Activated naive CD8-positive, alpha-beta T cell (primary cell): ENCODE measurements around the gene NFKBIE.
A peak's percentile ranks its signal among the peaks of the same experiment; 100 is the strongest.
"Not testable (repeated sequence)": the region's sequence is repeated elsewhere in the genome, so short reads cannot be mapped to it uniquely, and the experiment has no call there.

ENCODE experiments used
- H3K27ac Mint-ChIP-seq: one replicate; pipeline ENCODE4 v1.8.0; 2021; ENCODE audit warnings: mixed read lengths
- H3K27me3 Mint-ChIP-seq: one replicate; pipeline ENCODE4 v1.8.0; 2021; ENCODE audit warnings: mixed read lengths
- H3K36me3 Mint-ChIP-seq: one replicate; pipeline ENCODE4 v1.8.0; 2021; ENCODE audit warnings: mixed read lengths
- H3K4me1 Mint-ChIP-seq: one replicate; pipeline ENCODE4 v1.8.0; 2021; ENCODE audit warnings: low read depth, mixed read lengths
- H3K4me3 Mint-ChIP-seq: one replicate; pipeline ENCODE4 v1.8.0; 2021; ENCODE audit warnings: mild to moderate bottlenecking, mixed read lengths
- H3K9me3 Mint-ChIP-seq: one replicate; pipeline ENCODE4 v1.8.0; 2021; ENCODE audit warnings: low read depth, mixed read lengths

The NFKBIE gene

DNA sequence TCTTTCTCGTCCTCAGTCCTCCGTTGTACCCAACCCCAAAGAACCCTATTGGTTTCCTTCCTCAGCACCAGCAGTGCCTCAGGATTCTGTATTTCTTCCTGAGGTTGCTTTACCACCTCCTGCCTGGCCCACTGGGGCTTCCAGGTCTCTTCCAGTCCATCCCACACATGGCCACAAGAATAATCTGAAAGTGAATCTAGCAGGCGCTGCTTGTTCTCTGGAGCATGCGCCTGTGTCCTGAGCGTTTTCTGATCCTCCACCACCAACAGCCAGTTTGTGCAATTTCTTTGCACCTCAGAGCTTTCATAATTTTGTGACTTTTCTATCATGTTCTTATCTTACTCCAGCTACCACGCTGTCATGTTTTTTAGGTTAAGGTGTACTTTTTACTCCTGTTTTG, 30.1 kb downstream of the NFKBIE start:
- H3K27ac Mint-ChIP-seq, result no peak overlapping the region
- peaks cover 26% of the 10 kb centered on the region for H3K4me1 Mint-ChIP-seq
- H3K36me3 Mint-ChIP-seq, result peaks cover 9% of the 10 kb centered on the region
- H3K9me3 Mint-ChIP-seq, result no peaks in the 10 kb centered on the region
- no peaks in the 10 kb centered on the region for H3K27me3 Mint-ChIP-seq
- H3K4me3 Mint-ChIP-seq, result no peak overlapping the region

GRCh38 chr6:44234101-44235025, 31.0 kb downstream of the NFKBIE start:
- no peak overlapping the region for H3K27ac Mint-ChIP-seq
- H3K9me3 Mint-ChIP-seq, result no peaks in the 10 kb centered on the region
- H3K4me1 Mint-ChIP-seq, result peaks cover 26% of the 10 kb centered on the region
- H3K36me3 Mint-ChIP-seq, result peaks cover 9% of the 10 kb centered on the region
- H3K27me3 Mint-ChIP-seq, result no peaks in the 10 kb centered on the region
- no peak overlapping the region for H3K4me3 Mint-ChIP-seq

GRCh38 chr6:44233567-44234100, 31.7 kb downstream of the NFKBIE start:
- peaks cover 9% of the 10 kb centered on the region for H3K36me3 Mint-ChIP-seq
- H3K9me3 Mint-ChIP-seq, result no peaks in the 10 kb centered on the region
- peaks cover 23% of the 10 kb centered on the region for H3K4me1 Mint-ChIP-seq
- H3K27me3 Mint-ChIP-seq, result no peaks in the 10 kb centered on the region
- no peak overlapping the region for H3K27ac Mint-ChIP-seq
- no peak overlapping the region for H3K4me3 Mint-ChIP-seq

GRCh38 chr6:44232676-44233566, 32.4 kb downstream of the NFKBIE start:
- Mint-ChIP-seq H3K36me3 (peaks cover 9% of the 10 kb centered on the region), H3K9me3 (no peaks in the 10 kb centered on the region), H3K27me3 (no peaks in the 10 kb centered on the region), H3K27ac (no peak overlapping the region), H3K4me3 (no peak overlapping the region), H3K4me1 (peaks cover 16% of the 10 kb centered on the region)

DNA sequence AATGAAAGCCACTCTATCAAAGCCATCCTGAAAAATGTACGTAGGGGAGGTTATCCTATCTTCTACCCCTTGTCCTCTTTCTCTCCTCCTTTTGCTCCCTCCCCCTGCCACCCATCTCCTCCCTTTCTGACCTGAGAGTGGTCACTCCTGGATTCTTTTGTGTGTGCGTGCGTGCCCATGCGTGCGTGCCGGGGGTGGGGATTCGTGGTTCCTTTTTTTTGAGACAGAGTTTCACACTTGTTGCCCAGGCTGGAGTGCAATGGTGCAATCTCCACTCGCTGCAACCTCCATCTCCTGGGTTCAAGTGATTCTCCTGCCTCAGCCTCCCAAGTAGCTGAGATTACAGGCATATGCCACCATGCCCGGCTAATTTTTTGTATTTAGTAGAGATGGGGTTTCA, 33.9 kb downstream of the NFKBIE start:
- H3K9me3 Mint-ChIP-seq, H3K27me3 Mint-ChIP-seq, H3K4me3 Mint-ChIP-seq, H3K27ac Mint-ChIP-seq, H3K4me1 Mint-ChIP-seq, H3K36me3 Mint-ChIP-seq: not testable (repeated sequence)

DNA sequence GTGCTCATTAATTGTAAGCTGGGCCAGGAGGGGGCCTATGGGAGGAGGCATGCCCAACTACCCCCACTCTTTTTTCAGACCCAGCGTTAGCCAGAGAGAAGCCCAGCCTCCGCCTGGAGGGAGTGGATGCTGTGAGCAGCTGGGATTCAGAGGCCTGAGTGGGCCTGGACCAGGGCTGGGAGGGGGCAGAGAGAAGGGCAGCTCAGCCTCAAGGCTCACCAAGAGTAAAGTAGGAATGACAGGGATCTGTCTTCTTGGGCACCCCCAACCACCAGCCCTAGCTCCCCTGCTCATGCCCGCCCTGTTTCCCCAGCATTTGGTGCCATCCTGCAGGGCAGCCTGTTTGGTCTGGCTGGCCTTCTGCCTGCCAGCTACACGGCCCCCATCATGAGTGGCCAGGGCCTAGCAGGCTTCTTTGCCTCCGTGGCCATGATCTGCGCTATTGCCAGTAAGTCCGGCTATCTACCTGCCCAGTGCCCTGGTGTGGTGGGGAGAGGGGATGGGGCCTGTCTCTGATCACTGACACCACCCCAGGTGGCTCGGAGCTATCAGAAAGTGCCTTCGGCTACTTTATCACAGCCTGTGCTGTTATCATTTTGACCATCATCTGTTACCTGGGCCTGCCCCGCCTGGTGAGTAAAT, 35.2 kb downstream of the NFKBIE start:
- H3K36me3 Mint-ChIP-seq, result peaks cover 9% of the 10 kb centered on the region
- H3K27ac Mint-ChIP-seq, result no peak overlapping the region
- peaks cover 8% of the 10 kb centered on the region for H3K4me1 Mint-ChIP-seq
- no peaks in the 10 kb centered on the region for H3K9me3 Mint-ChIP-seq
- H3K4me3 Mint-ChIP-seq, result no peak overlapping the region
- H3K27me3 Mint-ChIP-seq, result no peaks in the 10 kb centered on the region

DNA sequence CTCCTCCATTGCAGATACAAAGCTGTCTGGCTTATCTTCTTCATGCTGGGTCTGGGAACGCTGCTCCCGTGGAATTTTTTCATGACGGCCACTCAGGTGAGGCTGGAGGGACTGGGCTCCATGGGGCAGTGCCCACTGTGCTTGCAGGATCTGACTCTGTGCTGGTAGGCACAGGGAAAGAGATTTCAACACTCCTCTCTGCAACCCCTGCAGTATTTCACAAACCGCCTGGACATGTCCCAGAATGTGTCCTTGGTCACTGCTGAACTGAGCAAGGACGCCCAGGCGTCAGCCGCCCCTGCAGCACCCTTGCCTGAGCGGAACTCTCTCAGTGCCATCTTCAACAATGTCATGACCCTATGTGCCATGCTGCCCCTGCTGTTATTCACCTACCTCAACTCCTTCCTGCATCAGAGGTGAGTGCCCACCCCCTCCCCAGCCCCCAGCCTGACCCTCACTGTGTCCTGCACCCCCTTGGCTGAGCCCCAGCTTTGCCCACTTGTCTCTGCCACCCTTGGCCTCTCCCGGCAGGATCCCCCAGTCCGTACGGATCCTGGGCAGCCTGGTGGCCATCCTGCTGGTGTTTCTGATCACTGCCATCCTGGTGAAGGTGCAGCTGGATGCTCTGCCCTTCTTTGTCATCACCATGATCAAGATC, 35.8 kb downstream of the NFKBIE start:
- H3K36me3 Mint-ChIP-seq, result peaks cover 9% of the 10 kb centered on the region

DNA sequence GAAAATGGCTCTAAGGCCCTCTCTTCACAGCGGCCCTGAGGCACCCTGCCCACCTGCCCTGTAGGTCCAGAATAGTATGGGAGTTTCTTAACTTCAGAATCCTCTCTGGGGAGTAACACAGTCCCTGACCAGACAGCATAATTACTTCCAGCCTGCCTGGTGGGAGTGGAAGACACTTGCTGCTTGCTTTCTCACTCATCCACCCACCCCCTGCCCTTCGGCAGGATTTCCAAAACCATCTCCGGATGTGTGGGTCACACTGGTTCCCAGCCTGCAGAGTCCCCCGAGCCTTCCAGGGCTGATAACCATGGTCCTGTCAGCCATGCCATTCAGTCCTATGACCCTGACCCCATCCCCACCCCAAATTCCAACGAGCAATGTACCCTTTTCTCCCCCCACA, 36.5 kb downstream of the NFKBIE start:
- Mint-ChIP-seq H3K4me1 (peaks cover 17% of the 10 kb centered on the region), H3K4me3 (no peak overlapping the region)

More for the DNA sequence above, 35.8 kb downstream of the NFKBIE start:
- Mint-ChIP-seq H3K4me3 (no peak overlapping the region), H3K27me3 (no peaks in the 10 kb centered on the region), H3K9me3 (no peaks in the 10 kb centered on the region), H3K4me1 (peaks cover 13% of the 10 kb centered on the region), H3K27ac (no peak overlapping the region)

DNA sequence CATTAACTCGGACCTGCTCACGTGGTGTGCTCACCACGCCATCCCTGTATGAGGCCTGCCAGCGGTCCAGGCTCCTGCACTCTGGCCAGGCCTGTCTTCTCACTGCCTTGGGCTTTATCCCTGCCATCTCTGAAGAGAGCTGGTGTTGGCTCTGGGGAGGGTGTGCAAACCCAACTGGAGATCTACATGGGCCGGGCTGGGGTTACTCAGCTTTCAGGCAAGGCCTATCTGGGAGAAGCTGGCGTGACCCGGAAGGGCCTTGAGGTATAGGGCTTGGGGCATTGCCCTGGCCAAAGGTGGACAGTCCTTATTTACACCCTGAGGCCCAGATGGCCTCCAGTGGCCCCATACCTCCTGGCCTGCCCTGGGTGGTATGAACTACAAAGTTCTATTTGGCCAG, 36.9 kb downstream of the NFKBIE start:
- no peaks in the 10 kb centered on the region for H3K9me3 Mint-ChIP-seq

More for the DNA sequence above, 36.5 kb downstream of the NFKBIE start:
- Mint-ChIP-seq H3K27me3 (no peaks in the 10 kb centered on the region), H3K36me3 (peaks cover 9% of the 10 kb centered on the region), H3K9me3 (no peaks in the 10 kb centered on the region), H3K27ac (no peak overlapping the region)

DNA sequence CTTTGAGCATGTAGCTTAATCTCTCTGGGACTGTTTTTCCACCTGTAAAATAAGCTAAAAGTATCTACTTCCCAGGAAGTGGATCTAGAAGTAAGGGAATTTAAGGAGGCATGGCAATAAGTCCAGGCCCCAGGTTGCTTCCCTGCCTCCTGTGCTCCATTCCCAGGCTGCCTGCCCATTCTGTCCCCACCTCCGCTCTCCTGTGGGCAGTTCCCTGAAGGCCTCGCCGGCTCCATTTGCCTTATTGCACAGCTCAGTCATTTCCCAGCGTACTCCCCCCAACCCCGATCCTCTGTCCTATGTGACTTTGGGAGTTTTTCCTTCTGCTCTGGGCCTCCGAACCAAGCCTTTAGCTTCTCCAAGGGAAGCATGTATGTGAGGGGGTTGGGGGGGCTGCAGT, 37.3 kb downstream of the NFKBIE start:
- Mint-ChIP-seq H3K27me3 (no peaks in the 10 kb centered on the region), H3K27ac (no peak overlapping the region), H3K9me3 (no peaks in the 10 kb centered on the region), H3K4me3 (no peak overlapping the region), H3K36me3 (peaks cover 9% of the 10 kb centered on the region), H3K4me1 (peaks cover 14% of the 10 kb centered on the region)

More for the DNA sequence above, 36.9 kb downstream of the NFKBIE start:
- Mint-ChIP-seq H3K4me1 (peaks cover 13% of the 10 kb centered on the region), H3K36me3 (peaks cover 9% of the 10 kb centered on the region), H3K27me3 (no peaks in the 10 kb centered on the region), H3K27ac (no peak overlapping the region), H3K4me3 (no peak overlapping the region)

GRCh38 chr6:44227148-44227793, 38.1 kb downstream of the NFKBIE start:
- Mint-ChIP-seq H3K4me3 (no peak overlapping the region), H3K27ac (no peak overlapping the region), H3K27me3 (no peaks in the 10 kb centered on the region), H3K36me3 (peaks cover 5% of the 10 kb centered on the region), H3K9me3 (no peaks in the 10 kb centered on the region), H3K4me1 (peaks cover 18% of the 10 kb centered on the region)

DNA sequence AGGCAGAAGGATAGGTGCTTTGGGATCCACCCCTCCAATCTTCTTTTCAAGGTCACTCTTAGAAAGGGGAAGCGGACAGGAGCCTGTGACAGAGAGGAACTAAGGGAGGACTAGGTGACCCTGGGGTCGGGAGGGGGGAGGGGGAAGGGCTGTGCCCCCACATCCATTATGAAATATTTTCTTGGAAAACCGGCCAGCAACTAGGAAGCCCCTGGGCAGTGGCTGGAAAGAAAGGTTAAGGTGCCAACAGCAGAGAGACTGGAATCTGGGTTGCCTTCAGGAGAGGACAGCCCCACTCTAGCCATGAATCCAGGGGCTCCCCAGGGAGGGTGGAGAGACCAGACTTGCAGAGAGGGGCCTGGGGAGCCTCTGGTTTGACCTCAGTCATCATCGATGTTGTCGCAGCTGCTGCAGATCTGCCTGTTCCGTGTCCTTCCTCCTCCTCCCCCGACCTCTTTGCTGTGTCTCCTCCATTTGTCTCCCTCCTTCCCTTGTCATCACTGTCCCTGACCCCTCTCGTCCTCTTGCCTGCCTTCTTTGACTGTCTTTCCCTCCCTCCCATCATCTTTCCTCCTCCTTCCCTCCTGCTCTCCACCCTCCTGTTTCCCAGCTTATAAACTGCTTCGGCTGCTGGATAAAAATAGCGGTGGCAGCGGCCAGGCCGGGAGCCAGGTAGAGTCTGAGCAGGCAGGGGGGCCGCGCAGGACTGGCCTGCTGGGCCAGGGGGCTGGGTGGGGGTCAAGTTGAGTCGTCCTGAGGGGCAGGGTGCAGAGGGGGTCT, 38.8 kb downstream of the NFKBIE start:
- Mint-ChIP-seq H3K4me1 (peaks cover 21% of the 10 kb centered on the region), H3K27me3 (no peaks in the 10 kb centered on the region), H3K27ac (no peak overlapping the region), H3K9me3 (no peaks in the 10 kb centered on the region), H3K36me3 (peaks cover 3% of the 10 kb centered on the region), H3K4me3 (no peak overlapping the region)

- Mint-ChIP-seq H3K36me3 (peaks cover under 1% of the 10 kb centered on the region), H3K4me1 (peaks cover 27% of the 10 kb centered on the region), H3K27ac (no peak overlapping the region), H3K4me3 (peak overlapping the region; percentile 74), H3K9me3 (no peaks in the 10 kb centered on the region), H3K27me3 (no peaks in the 10 kb centered on the region)
Measured at GRCh38 chr6:44225579-44226325, 39.6 kb downstream of the NFKBIE start.
